OCI-LY1 (cell line): ENCODE measurements around the gene SLC17A9.

Experiments used
- H2AFZ ChIP-seq: fragments of 200-600 bp; sonication (generic), shearing (Covaris generic); 2 replicates; pipeline ENCODE4 v1.6.0; 2014; ENCODE audit warnings: antibody characterized with exemption, mild to moderate bottlenecking, low read length
- H3F3A ChIP-seq: fragments of 200-600 bp; sonication (generic), shearing (Covaris generic); 2 replicates; pipeline ENCODE4 v1.6.0; 2014; ENCODE audit warnings: mild to moderate bottlenecking, antibody characterized with exemption, low read length, moderate library complexity; ENCODE audit not compliant: insufficient read depth
- H3K27ac ChIP-seq: fragments of 200-600 bp; sonication (generic); 2 replicates; pipeline ENCODE4 v1.5.1; 2014; ENCODE audit warnings: low read length, mixed run types, mild to moderate bottlenecking, low read depth; ENCODE audit not compliant: poor library complexity, severe bottlenecking
- H3K27me3 ChIP-seq: fragments of 200-600 bp; sonication (generic); 2 replicates; pipeline ENCODE4 v1.6.0; 2014; ENCODE audit warnings: antibody characterized with exemption, mild to moderate bottlenecking, low read length, moderate library complexity; ENCODE audit not compliant: insufficient read depth
- H3K36me3 ChIP-seq: fragments of 200-600 bp; sonication (generic); 2 replicates; pipeline ENCODE4 v1.6.1; 2014; ENCODE audit warnings: mild to moderate bottlenecking, antibody characterized with exemption, low read length, moderate library complexity, mixed read lengths; ENCODE audit not compliant: insufficient read depth
- H3K4me1 ChIP-seq: fragments of 200-600 bp; sonication (generic); 2 replicates; pipeline ENCODE4 v1.5.1; 2014; ENCODE audit warnings: mild to moderate bottlenecking, low read length, moderate library complexity; ENCODE audit not compliant: insufficient read depth, severe bottlenecking
- H3K4me2 ChIP-seq: fragments of 200-600 bp; sonication (generic), shearing (Covaris generic); 2 replicates; pipeline ENCODE4 v1.6.1; 2014; ENCODE audit warnings: low read length
- H3K4me3 ChIP-seq: fragments of 200-600 bp; sonication (generic); 2 replicates; pipeline ENCODE4 v1.5.1; 2014; ENCODE audit warnings: low read length, low read depth, mild to moderate bottlenecking, mixed read lengths; ENCODE audit not compliant: poor library complexity, severe bottlenecking
- H3K79me2 ChIP-seq: fragments of 200-600 bp; shearing (Covaris generic); 2 replicates; pipeline ENCODE4 v1.6.1; 2016; ENCODE audit warnings: mixed run types, low read length, mixed read lengths; ENCODE audit not compliant: insufficient read depth
- H3K9ac ChIP-seq: fragments of 200-600 bp; sonication (generic), shearing (Covaris generic); 2 replicates; pipeline ENCODE4 v1.6.1; 2014; ENCODE audit warnings: mild to moderate bottlenecking, low read length, mixed read lengths
- H3K9me2 ChIP-seq: fragments of 200-600 bp; sonication (generic), shearing (Covaris generic); 2 replicates; pipeline ENCODE4 v1.6.1; 2014; ENCODE audit warnings: low read depth, mild to moderate bottlenecking, low read length, mixed read lengths
- H3K9me3 ChIP-seq: fragments of 200-600 bp; shearing (Covaris generic); 2 replicates; pipeline ENCODE4 v1.6.1; 2014; ENCODE audit warnings: low read length, mixed read lengths
- H4K20me1 ChIP-seq: fragments of 200-600 bp; sonication (generic), shearing (Covaris generic); 2 replicates; pipeline ENCODE4 v1.6.0; 2016; ENCODE audit warnings: mild to moderate bottlenecking, low read length; ENCODE audit not compliant: insufficient read depth
- EZH2 ChIP-seq: fragments of 200-600 bp; sonication (generic), shearing (Covaris generic); IDR thresholded peaks from 2 replicates; pipeline ENCODE4 v1.8.0; 2017; ENCODE audit warnings: borderline replicate concordance, mixed run types, mild to moderate bottlenecking, antibody characterized with exemption, low read length, moderate library complexity, mixed read lengths
- TF ChIP-seq, protein P1 (sequence below): fragments of 200-600 bp; sonication (generic), shearing (Covaris generic); IDR thresholded peaks from 2 replicates; pipeline ENCODE4 v1.5.1; 2017; ENCODE audit warnings: mild to moderate bottlenecking, antibody characterized with exemption, low read length, moderate library complexity, mixed read lengths

The SLC17A9 gene

GRCh38 chr20:62906209-62906608, 46.3 kb upstream of the SLC17A9 start:
- no peaks in the 10 kb centered on the region for H4K20me1 ChIP-seq
- H3K27ac ChIP-seq = no peak overlapping the region
- H3K4me1 ChIP-seq = peaks cover 4% of the 10 kb centered on the region

GRCh38 chr20:62906647-62907375, 45.7 kb upstream of the SLC17A9 start:
- H3K27ac ChIP-seq = no peak overlapping the region
- no peak overlapping the region for H2AFZ ChIP-seq
- H3K9me2 ChIP-seq = no peaks in the 10 kb centered on the region
- no peaks in the 10 kb centered on the region for H3K79me2 ChIP-seq
- no peaks in the 10 kb centered on the region for H3K27me3 ChIP-seq
- H4K20me1 ChIP-seq = no peaks in the 10 kb centered on the region
- no peaks in the 10 kb centered on the region for H3K9me3 ChIP-seq
- TF ChIP-seq EZH2 = no peak
- H3K4me1 ChIP-seq = no peaks in the 10 kb centered on the region
- peaks cover 97% of the 10 kb centered on the region for H3K36me3 ChIP-seq
- no peak overlapping the region for H3K4me2 ChIP-seq
- no peaks in the 10 kb centered on the region for H3F3A ChIP-seq
- H3K4me3 ChIP-seq = no peak overlapping the region
- no peak overlapping the region for H3K9ac ChIP-seq

More at GRCh38 chr20:62906209-62906608, 46.3 kb upstream of the SLC17A9 start:
- H3K9me3 ChIP-seq = no peaks in the 10 kb centered on the region
- H2AFZ ChIP-seq = no peak overlapping the region
- no peaks in the 10 kb centered on the region for H3K9me2 ChIP-seq
- H3K27me3 ChIP-seq = no peaks in the 10 kb centered on the region
- H3K4me2 ChIP-seq = no peak overlapping the region
- no peaks in the 10 kb centered on the region for H3K79me2 ChIP-seq
- 0 out of 2 replicates have a peak, but pooled peaks cover 3% of the 10 kb centered on the region for H3F3A ChIP-seq
- H3K36me3 ChIP-seq = peaks cover 97% of the 10 kb centered on the region
- TF ChIP-seq, protein P1, sequence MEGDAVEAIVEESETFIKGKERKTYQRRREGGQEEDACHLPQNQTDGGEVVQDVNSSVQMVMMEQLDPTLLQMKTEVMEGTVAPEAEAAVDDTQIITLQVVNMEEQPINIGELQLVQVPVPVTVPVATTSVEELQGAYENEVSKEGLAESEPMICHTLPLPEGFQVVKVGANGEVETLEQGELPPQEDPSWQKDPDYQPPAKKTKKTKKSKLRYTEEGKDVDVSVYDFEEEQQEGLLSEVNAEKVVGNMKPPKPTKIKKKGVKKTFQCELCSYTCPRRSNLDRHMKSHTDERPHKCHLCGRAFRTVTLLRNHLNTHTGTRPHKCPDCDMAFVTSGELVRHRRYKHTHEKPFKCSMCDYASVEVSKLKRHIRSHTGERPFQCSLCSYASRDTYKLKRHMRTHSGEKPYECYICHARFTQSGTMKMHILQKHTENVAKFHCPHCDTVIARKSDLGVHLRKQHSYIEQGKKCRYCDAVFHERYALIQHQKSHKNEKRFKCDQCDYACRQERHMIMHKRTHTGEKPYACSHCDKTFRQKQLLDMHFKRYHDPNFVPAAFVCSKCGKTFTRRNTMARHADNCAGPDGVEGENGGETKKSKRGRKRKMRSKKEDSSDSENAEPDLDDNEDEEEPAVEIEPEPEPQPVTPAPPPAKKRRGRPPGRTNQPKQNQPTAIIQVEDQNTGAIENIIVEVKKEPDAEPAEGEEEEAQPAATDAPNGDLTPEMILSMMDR = no peak
- no peak for TF ChIP-seq EZH2
- no peak overlapping the region for H3K4me3 ChIP-seq
- H3K9ac ChIP-seq = no peak overlapping the region

GRCh38 chr20:62907384-62908317, 44.9 kb upstream of the SLC17A9 start:
- Histone ChIP-seq H3K4me1 (no peaks in the 10 kb centered on the region), H4K20me1 (no peaks in the 10 kb centered on the region), H3K4me2 (no peak overlapping the region), H3K27ac (no peak overlapping the region), H3K9ac (no peak overlapping the region), H3K36me3 (peaks cover 94% of the 10 kb centered on the region), H3K79me2 (no peaks in the 10 kb centered on the region), H3K9me2 (no peaks in the 10 kb centered on the region), H3K27me3 (no peaks in the 10 kb centered on the region), H3K9me3 (no peaks in the 10 kb centered on the region), H3F3A (no peaks in the 10 kb centered on the region), H2AFZ (no peak overlapping the region), H3K4me3 (no peak overlapping the region)
- no peak for TF ChIP-seq EZH2
- TF ChIP-seq, protein P1 = peak; percentile 69
